ENCODE measurements around the gene PPIF.

PPIF gene

DNA sequence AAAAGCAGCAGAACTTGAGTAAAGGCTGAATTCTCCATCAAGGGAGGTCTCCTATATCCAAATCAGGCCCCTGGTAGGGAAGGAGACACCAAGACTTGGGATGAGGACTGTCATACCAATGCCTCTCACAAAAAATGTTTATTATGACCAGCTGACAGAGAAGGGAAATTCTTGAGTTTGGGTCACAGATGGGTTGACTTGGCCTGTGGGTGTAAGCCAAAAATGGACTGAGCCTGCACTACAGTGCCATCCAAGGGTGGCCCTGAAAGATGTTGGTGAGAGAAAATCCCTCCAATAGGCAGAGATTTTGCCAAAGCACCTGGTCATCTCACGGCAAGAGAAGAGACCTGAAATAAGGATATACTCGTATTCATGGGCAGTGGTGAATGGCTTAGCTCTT is 27.0 kb upstream of the PPIF start:
- Histone ChIP-seq H3K27ac (ENCODE audit: insufficient read depth in 1 of 2, low read depth in 1 of 2, low read length in 2 of 2, poor library complexity in 1 of 2, severe bottlenecking in 2 of 2) (no peak overlapping the region), H3K36me3 (ENCODE audit: control insufficient read depth in 4 of 4, insufficient read depth in 4 of 4, low read length in 3 of 4) (peaks cover 0 to 7% (median 2%) of the 10 kb centered on the region in 4 experiments), H3K27me3 (replicated peaks in 2 of 5; ENCODE audit: control insufficient read depth in 4 of 5, insufficient read depth in 5 of 5, low read length in 4 of 5) (no peaks in the 10 kb centered on the region), H3K4me1 (ENCODE audit: control extremely low read depth in 1 of 4, control insufficient read depth in 4 of 4, insufficient read depth in 4 of 4, low read length in 3 of 4) (peaks cover 38 to 97% (median 83%) of the 10 kb centered on the region in 4 experiments), H3K9me3 (ENCODE audit: control extremely low read depth in 1 of 5, control insufficient read depth in 4 of 5, insufficient read depth in 2 of 5, low read depth in 1 of 5, low read length in 4 of 5) (peaks cover 0 to 1% (median 0%) of the 10 kb centered on the region in 5 experiments), H3K4me3 (ENCODE audit: control insufficient read depth in 1 of 7, extremely low read depth in 1 of 7, insufficient read depth in 4 of 7, low read depth in 2 of 7, low read length in 6 of 7) (no peak overlapping the region)
- 100% methylated on average over 2 of the region's 2 CpGs for WGBS (ENCODE audit: insufficient coverage)
- CTCF ChIA-PET, result interaction anchor here (0.9 to 5.4 kb wide), 2 partner anchors 26 to 39 kb away, joined by 3 to 44 read pairs; partner anchors contain the start of gene PPIF
- POLR2A ChIA-PET, result no interaction called here
- DNase-seq, result no peak

DNA sequence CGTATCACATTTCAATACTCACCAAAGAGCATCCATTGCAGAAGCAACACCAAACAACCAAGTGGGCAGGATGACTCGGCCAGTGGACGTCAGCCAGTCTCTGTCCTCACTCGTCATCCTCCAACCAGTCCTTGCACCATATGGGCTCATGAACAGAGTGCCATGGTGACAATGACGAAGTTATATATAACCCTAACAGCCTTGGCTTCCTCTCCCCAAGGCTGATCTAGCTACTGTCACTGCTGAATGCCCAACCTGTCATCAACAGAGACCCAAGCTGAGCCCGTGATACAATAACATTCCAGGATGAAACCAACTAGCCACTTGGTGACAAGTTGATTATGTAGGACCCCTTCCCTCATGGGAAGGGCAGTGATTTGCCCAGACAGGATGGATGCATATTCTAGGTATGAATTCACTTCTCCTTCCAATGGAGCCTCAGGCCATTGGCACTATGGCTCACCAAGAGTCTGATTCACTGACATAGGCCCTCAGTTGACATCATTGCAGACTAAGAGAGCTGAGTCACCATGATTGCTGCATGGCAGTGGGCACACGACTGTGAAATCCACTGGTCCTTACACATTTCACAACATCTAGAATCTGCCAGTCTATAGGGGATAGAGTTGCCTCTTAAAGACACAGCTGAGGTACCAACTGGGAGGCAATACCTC is 26.3 kb upstream of the PPIF start:
- WGBS (ENCODE audit: insufficient coverage), result 89% methylated on average over 7 of the region's 7 CpGs
- no peak overlapping the region for H3K4me3 ChIP-seq (ENCODE audit: control insufficient read depth in 1 of 7, extremely low read depth in 1 of 7, insufficient read depth in 4 of 7, low read depth in 2 of 7, low read length in 6 of 7)
- H3K4me1 ChIP-seq (ENCODE audit: control extremely low read depth in 1 of 4, control insufficient read depth in 4 of 4, insufficient read depth in 4 of 4, low read length in 3 of 4), result peaks cover 38 to 92% (median 83%) of the 10 kb centered on the region in 4 experiments
- ChIA-PET CTCF (interaction anchor here (0.9 to 5.4 kb wide), 3 partner anchors 25 to 168 kb away, joined by 3 to 44 read pairs (median 4); partner anchors contain the start of gene PPIF), POLR2A (no interaction called here)
- no peaks in the 10 kb centered on the region for H3K27me3 ChIP-seq (replicated peaks in 2 of 5; ENCODE audit: control insufficient read depth in 4 of 5, insufficient read depth in 5 of 5, low read length in 4 of 5)
- H3K27ac ChIP-seq (ENCODE audit: insufficient read depth in 1 of 2, low read depth in 1 of 2, low read length in 2 of 2, poor library complexity in 1 of 2, severe bottlenecking in 2 of 2), result no peak overlapping the region
- peak; percentile 32 to 76 (median 73) for DNase-seq
- H3K9me3 ChIP-seq (ENCODE audit: control extremely low read depth in 1 of 5, control insufficient read depth in 4 of 5, insufficient read depth in 2 of 5, low read depth in 1 of 5, low read length in 4 of 5), result peaks cover 0 to 1% (median 0%) of the 10 kb centered on the region in 5 experiments
- H3K36me3 ChIP-seq (ENCODE audit: control insufficient read depth in 4 of 4, insufficient read depth in 4 of 4, low read length in 3 of 4), result peaks cover 0 to under 1% (median 0%) of the 10 kb centered on the region in 4 experiments

DNA sequence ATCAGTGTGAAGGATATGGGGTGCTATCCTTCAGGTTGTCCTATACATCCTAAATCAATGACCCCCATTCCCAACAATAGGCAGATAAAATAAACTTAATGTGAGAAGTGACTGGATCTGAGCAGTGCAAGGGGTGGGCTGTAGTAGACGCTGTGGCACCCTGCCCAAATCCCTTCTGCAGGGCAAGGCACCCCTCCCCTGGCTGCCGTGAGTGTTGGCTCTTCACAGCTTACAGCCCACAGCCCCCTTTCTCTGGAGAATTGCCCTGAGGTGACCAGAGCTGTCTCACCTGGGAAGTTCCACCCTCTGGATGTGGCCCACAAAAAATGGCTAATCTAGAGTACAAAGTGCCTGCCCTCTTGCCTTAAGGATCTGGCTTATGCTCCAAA is 25.8 kb upstream of the PPIF start:
- Histone ChIP-seq H3K9me3 (ENCODE audit: control extremely low read depth in 1 of 5, control insufficient read depth in 4 of 5, insufficient read depth in 2 of 5, low read depth in 1 of 5, low read length in 4 of 5) (peaks cover 0 to 1% (median 0%) of the 10 kb centered on the region in 5 experiments), H3K27me3 (replicated peaks in 2 of 5; ENCODE audit: control insufficient read depth in 4 of 5, insufficient read depth in 5 of 5, low read length in 4 of 5) (no peaks in the 10 kb centered on the region), H3K4me3 (ENCODE audit: control insufficient read depth in 1 of 7, extremely low read depth in 1 of 7, insufficient read depth in 4 of 7, low read depth in 2 of 7, low read length in 6 of 7) (no peak overlapping the region), H3K27ac (ENCODE audit: insufficient read depth in 1 of 2, low read depth in 1 of 2, low read length in 2 of 2, poor library complexity in 1 of 2, severe bottlenecking in 2 of 2) (no peak overlapping the region), H3K4me1 (ENCODE audit: control extremely low read depth in 1 of 4, control insufficient read depth in 4 of 4, insufficient read depth in 4 of 4, low read length in 3 of 4) (peaks cover 38 to 87% (median 79%) of the 10 kb centered on the region in 4 experiments), H3K36me3 (ENCODE audit: control insufficient read depth in 4 of 4, insufficient read depth in 4 of 4, low read length in 3 of 4) (no peaks in the 10 kb centered on the region)
- POLR2A ChIA-PET, result interaction anchor here (1.7 to 2.0 kb wide), 2 partner anchors 13 to 26 kb away, joined by 5 to 7 read pairs; partner anchors contain the start of gene PPIF
- no peak for DNase-seq
- WGBS (ENCODE audit: insufficient coverage), result 93% methylated on average over 2 of the region's 2 CpGs
- CTCF ChIA-PET, result interaction anchor here (0.6 to 5.4 kb wide), 5 partner anchors 12 to 167 kb away, joined by 3 to 44 read pairs (median 5); partner anchors contain the start of gene PPIF

DNA sequence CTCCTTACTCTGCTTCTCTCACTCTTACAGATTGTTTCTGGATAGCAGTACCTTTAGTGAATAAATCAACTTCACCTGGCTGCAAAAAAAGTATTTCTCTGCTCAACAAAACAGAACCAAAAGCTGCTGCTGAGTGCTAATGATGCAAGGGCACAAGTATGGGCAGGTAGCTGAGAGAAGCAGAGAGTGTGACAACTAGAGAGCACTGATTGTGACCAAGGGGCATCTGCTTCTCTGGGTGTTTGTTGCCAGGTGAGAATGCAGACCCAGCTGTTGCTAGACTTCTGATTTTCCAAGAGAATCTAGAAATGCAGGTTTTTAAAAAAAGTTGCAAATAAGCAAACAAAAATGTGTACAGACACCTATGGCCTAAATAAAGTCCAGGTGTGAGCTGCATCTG is 25.3 kb upstream of the PPIF start:
- ChIA-PET CTCF (interaction anchor here (0.6 to 5.4 kb wide), 7 partner anchors 11 to 167 kb away, joined by 3 to 44 read pairs (median 4); partner anchors contain the start of gene PPIF), POLR2A (interaction anchor here (1.7 to 2.0 kb wide), 2 partner anchors 13 to 26 kb away, joined by 5 to 7 read pairs; partner anchors contain the start of gene PPIF)
- Histone ChIP-seq H3K4me3 (ENCODE audit: control insufficient read depth in 1 of 7, extremely low read depth in 1 of 7, insufficient read depth in 4 of 7, low read depth in 2 of 7, low read length in 6 of 7) (peak overlapping the region in 1 of 7 experiments; percentile 2), H3K4me1 (ENCODE audit: control extremely low read depth in 1 of 4, control insufficient read depth in 4 of 4, insufficient read depth in 4 of 4, low read length in 3 of 4) (peaks cover 38 to 82% (median 75%) of the 10 kb centered on the region in 4 experiments), H3K27ac (ENCODE audit: insufficient read depth in 1 of 2, low read depth in 1 of 2, low read length in 2 of 2, poor library complexity in 1 of 2, severe bottlenecking in 2 of 2) (no peak overlapping the region), H3K27me3 (replicated peaks in 2 of 5; ENCODE audit: control insufficient read depth in 4 of 5, insufficient read depth in 5 of 5, low read length in 4 of 5) (no peaks in the 10 kb centered on the region), H3K36me3 (ENCODE audit: control insufficient read depth in 4 of 4, insufficient read depth in 4 of 4, low read length in 3 of 4) (no peaks in the 10 kb centered on the region), H3K9me3 (ENCODE audit: control extremely low read depth in 1 of 5, control insufficient read depth in 4 of 5, insufficient read depth in 2 of 5, low read depth in 1 of 5, low read length in 4 of 5) (peaks cover 0 to 1% (median 0%) of the 10 kb centered on the region in 5 experiments)
- no peak for DNase-seq

DNA sequence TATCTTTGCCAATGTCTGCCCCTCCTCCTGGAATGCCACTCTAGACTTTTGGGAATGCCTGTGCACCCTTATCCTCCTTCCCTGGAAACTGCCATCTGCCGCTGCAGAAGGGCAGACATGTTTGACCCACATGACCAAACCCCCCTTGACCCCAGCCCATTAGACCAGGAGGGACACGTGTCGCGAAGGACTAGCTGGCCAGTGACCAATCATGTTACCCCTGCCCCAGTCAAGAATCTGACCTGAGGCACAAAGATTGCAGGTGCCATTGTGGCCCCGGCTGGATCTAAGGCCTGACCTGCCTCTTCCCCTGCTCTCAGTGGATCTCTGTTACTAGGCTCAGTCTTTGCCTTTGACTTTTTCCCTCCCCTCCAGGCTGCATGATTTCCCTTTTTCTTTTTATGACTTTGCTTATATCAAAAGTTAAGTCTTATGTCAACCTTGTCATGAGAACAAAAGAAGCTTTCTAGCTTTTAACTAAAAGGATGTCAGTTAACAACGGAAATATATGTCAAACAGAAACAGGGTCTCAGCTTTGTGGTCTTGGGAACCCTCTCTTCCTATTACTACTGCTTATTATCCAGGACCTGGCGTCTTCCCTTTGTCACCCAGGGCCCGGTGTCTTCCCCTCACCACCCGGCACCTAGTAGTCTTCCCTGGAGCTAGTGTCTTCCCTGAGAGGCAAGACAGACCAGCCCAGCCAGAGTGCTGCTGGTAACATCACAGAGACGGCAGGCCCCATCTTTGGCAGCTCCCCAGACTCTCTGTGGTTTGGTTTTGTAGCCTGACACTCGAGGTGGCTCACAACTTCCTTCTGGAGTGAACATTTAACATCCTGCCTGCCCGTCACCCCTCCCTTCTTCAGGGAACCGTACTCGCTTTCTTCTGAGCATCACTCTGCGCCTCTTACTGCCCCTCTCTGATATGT is 24.4 kb upstream of the PPIF start:
- Histone ChIP-seq H3K27me3 (replicated peaks in 2 of 5; ENCODE audit: control insufficient read depth in 4 of 5, insufficient read depth in 5 of 5, low read length in 4 of 5) (no peaks in the 10 kb centered on the region), H3K36me3 (ENCODE audit: control insufficient read depth in 4 of 4, insufficient read depth in 4 of 4, low read length in 3 of 4) (no peaks in the 10 kb centered on the region), H3K4me1 (ENCODE audit: control extremely low read depth in 1 of 4, control insufficient read depth in 4 of 4, insufficient read depth in 4 of 4, low read length in 3 of 4) (peaks cover 38 to 73% (median 66%) of the 10 kb centered on the region in 4 experiments), H3K4me3 (ENCODE audit: control insufficient read depth in 1 of 7, extremely low read depth in 1 of 7, insufficient read depth in 4 of 7, low read depth in 2 of 7, low read length in 6 of 7) (peak overlapping the region in 4 of 7 experiments; percentile 20 to 39 (median 28)), H3K27ac (ENCODE audit: insufficient read depth in 1 of 2, low read depth in 1 of 2, low read length in 2 of 2, poor library complexity in 1 of 2, severe bottlenecking in 2 of 2) (peak overlapping the region; percentile 36 to 55), H3K9me3 (ENCODE audit: control extremely low read depth in 1 of 5, control insufficient read depth in 4 of 5, insufficient read depth in 2 of 5, low read depth in 1 of 5, low read length in 4 of 5) (peaks cover 0 to 1% (median 0%) of the 10 kb centered on the region in 5 experiments)
- ChIA-PET CTCF (interaction anchor here (1.1 to 5.4 kb wide), 7 partner anchors 8 to 42 kb away, joined by 3 to 44 read pairs (median 5); partner anchors contain the start of gene PPIF), POLR2A (interaction anchor here (0.9 to 2.0 kb wide), 7 partner anchors 8 to 78 kb away, joined by 3 to 12 read pairs (median 4); partner anchors contain the start of gene PPIF)
- WGBS (ENCODE audit: insufficient coverage), result 23% methylated on average over 11 of the region's 15 CpGs
- DNase-seq, result peak; percentile 88 to 95 (median 95)

DNA sequence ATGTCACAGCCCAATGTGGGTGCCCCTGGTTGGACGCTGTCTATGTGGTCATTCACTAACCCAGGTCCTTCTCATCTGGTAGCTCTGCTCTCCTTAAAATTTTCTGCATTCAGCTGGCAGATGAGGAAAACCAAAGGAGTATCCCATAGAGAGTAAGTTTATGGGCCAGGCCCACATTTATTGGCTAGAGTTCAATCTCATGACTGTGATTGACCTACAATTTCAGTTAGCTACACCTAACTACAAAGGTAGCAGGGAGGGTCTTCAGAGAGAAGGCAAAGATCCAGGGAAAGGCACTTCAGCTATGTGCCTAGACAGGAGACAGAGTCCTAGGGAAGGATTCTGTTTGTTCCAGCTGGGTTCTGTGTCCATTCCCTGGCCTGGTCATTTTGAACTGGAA is 23.7 kb upstream of the PPIF start:
- H3K9me3 ChIP-seq (ENCODE audit: control extremely low read depth in 1 of 5, control insufficient read depth in 4 of 5, insufficient read depth in 2 of 5, low read depth in 1 of 5, low read length in 4 of 5), result peaks cover 0 to 1% (median 0%) of the 10 kb centered on the region in 5 experiments
- no peak for DNase-seq
- H3K4me3 ChIP-seq (ENCODE audit: control insufficient read depth in 1 of 7, extremely low read depth in 1 of 7, insufficient read depth in 4 of 7, low read depth in 2 of 7, low read length in 6 of 7), result peak overlapping the region in 1 of 7 experiments; percentile 31
- no peaks in the 10 kb centered on the region for H3K36me3 ChIP-seq (ENCODE audit: control insufficient read depth in 4 of 4, insufficient read depth in 4 of 4, low read length in 3 of 4)
- POLR2A ChIA-PET, result interaction anchor here (1.1 to 2.0 kb wide), 5 partner anchors 8 to 36 kb away, joined by 3 to 12 read pairs (median 4); no protein-coding TSS in a partner anchor
- H3K4me1 ChIP-seq (ENCODE audit: control extremely low read depth in 1 of 4, control insufficient read depth in 4 of 4, insufficient read depth in 4 of 4, low read length in 3 of 4), result peaks cover 36 to 66% (median 59%) of the 10 kb centered on the region in 4 experiments
- peak overlapping the region in 1 of 2 experiments; percentile 55 for H3K27ac ChIP-seq (ENCODE audit: insufficient read depth in 1 of 2, low read depth in 1 of 2, low read length in 2 of 2, poor library complexity in 1 of 2, severe bottlenecking in 2 of 2)
- WGBS (ENCODE audit: insufficient coverage), result 0% methylated on average over 1 of the region's 1 CpG
- H3K27me3 ChIP-seq (replicated peaks in 2 of 5; ENCODE audit: control insufficient read depth in 4 of 5, insufficient read depth in 5 of 5, low read length in 4 of 5), result no peaks in the 10 kb centered on the region
- CTCF ChIA-PET, result interaction anchor here (1.1 to 5.4 kb wide), 4 partner anchors 9 to 22 kb away, joined by 3 to 44 read pairs (median 16); partner anchors contain the start of gene PPIF
